OCI-LY7 (cell line): ENCODE results near the gene NXPE1. TPM values are rescaled to one million over a fixed set of nuclear protein-coding genes. Genes with fewer than 3 reads are reported as not detected.

ENCODE experiments used
- BruUV-seq: library from RNA; stranded (reverse); fragments of 400-500 nt; replicated peaks from 2 replicates; lab custom pipeline; 2021; lab: Mats Ljungman, UMichigan
- CTCF ChIA-PET: fragments of 300-600 bp; sonication (Branson Sonifier 250); formaldehyde crosslinking; loops from one replicate; lab custom pipeline; 2022; ENCODE audit warnings: antibody characterized with exemption; ENCODE audit not compliant: unreplicated experiment; lab: Charles Lee
- POLR2A ChIA-PET: fragments of 300-600 bp; sonication (Branson Sonifier 250); formaldehyde crosslinking; loops from one replicate; lab custom pipeline; 2022; ENCODE audit warnings: antibody characterized with exemption; lab: Charles Lee
- DNase-seq: peaks from one replicate; pipeline ENCODE4 v3.0.0-alpha.2; 2015; ENCODE audit warnings: low spot score
- H2AFZ ChIP-seq: fragments of 200-600 bp; sonication (generic), shearing (Covaris generic); 2 replicates; pipeline ENCODE4 v1.6.1; 2014; ENCODE audit warnings: mild to moderate bottlenecking, antibody characterized with exemption, low read length, moderate library complexity
- H3K27ac ChIP-seq: fragments of 200-600 bp; sonication (generic); 2 replicates; pipeline ENCODE4 v1.5.1; 2014; ENCODE audit warnings: mixed run types, low read depth, mild to moderate bottlenecking, moderate library complexity, low read length, inconsistent platforms; ENCODE audit not compliant: poor library complexity, severe bottlenecking
- H3K36me3 ChIP-seq: fragments of 200-600 bp; sonication (generic); 2 replicates; pipeline ENCODE4 v1.6.1; 2014; ENCODE audit warnings: mild to moderate bottlenecking, antibody characterized with exemption, low read length, moderate library complexity, mixed read lengths; ENCODE audit not compliant: insufficient read depth
- H3K4me1 ChIP-seq: fragments of 200-600 bp; sonication (generic); 2 replicates; pipeline ENCODE4 v1.5.1; 2014; ENCODE audit warnings: mild to moderate bottlenecking, low read length; ENCODE audit not compliant: insufficient read depth, poor library complexity, severe bottlenecking
- H3K4me2 ChIP-seq: fragments of 200-600 bp; sonication (generic); 2 replicates; pipeline ENCODE4 v1.6.1; 2014; ENCODE audit warnings: mild to moderate bottlenecking, low read length
- H3K4me3 ChIP-seq: fragments of 200-600 bp; sonication (generic); 2 replicates; pipeline ENCODE4 v1.5.1; 2014; ENCODE audit warnings: mild to moderate bottlenecking, low read depth, low read length; ENCODE audit not compliant: poor library complexity, severe bottlenecking
- H3K79me2 ChIP-seq: fragments of 200-600 bp; sonication (generic); 2 replicates; pipeline ENCODE4 v1.6.1; 2016; ENCODE audit warnings: low read depth, mild to moderate bottlenecking, low read length, moderate library complexity, mixed read lengths; ENCODE audit not compliant: insufficient read depth
- H3K9me2 ChIP-seq: fragments of 200-600 bp; sonication (generic); 2 replicates; pipeline ENCODE4 v1.6.1; 2016; ENCODE audit warnings: mild to moderate bottlenecking, low read length, mixed read lengths; ENCODE audit not compliant: insufficient read depth
- H3K9me3 ChIP-seq: fragments of 200-600 bp; sonication (generic); 2 replicates; pipeline ENCODE4 v1.6.1; 2014; ENCODE audit warnings: mild to moderate bottlenecking, mixed run types, low read length, mixed read lengths
- H4K20me1 ChIP-seq: fragments of 200-600 bp; sonication (generic); 2 replicates; pipeline ENCODE4 v1.6.1; 2014; ENCODE audit warnings: mild to moderate bottlenecking, antibody characterized with exemption, low read length, moderate library complexity, mixed read lengths; ENCODE audit not compliant: insufficient read depth
- CTCF ChIP-seq: fragments of 200-600 bp; sonication (generic); conservative IDR thresholded peaks from 2 replicates; pipeline ENCODE4 v1.5.1; 2014; ENCODE audit warnings: mild to moderate bottlenecking, antibody characterized with exemption, low read length, moderate library complexity, mixed read lengths
- EZH2phosphoT487 ChIP-seq: fragments of 200-600 bp; sonication (generic); IDR thresholded peaks from 2 replicates; pipeline ENCODE4 v1.6.1; 2018; ENCODE audit warnings: low read depth, borderline replicate concordance, mild to moderate bottlenecking, mixed run types, antibody characterized with exemption, low read length, moderate library complexity, mixed read lengths
- intact Hi-C: fragments of 100-400 bp; cut with micrococcal nuclease; formaldehyde crosslinking; loops from one replicate; pipeline ENCODE4 v1.10.0; 2022; ENCODE audit not compliant: unreplicated experiment
- total RNA-seq, 2 experiments: library from RNA; depleted of rRNA in 1 of 2; stranded (reverse); fragments of >200 nt in 1 of 2; shearing (Covaris generic) in 1 of 2; gene quantifications; 2 replicates each; pipeline ENCODE4 v1.2.3, GENCODE V29; 2014 to 2022

The NXPE1 gene
- total RNA-seq, 2 experiments from 2014 or later = not detected

DNA sequence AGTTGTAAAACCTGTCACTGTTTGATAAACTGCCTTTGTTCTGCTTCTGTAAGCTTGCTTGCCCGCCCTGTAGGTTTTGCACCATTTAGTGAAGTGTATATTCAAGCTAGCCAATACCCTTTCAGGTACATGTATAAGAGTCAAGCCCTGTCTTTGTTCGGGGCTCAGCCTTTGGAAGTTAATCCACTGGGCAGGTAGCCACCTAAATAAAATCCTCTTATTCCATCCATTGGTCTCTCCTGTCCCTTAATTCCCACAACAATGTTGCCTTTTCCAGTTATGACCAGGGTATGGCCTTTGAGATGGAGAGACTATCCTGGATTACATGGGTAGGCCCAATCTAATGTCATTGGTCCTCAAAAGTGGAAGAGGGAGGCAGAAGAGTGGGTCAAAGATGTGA lies 34.0 kb downstream of the NXPE1 start:
- TF ChIP-seq EZH2phosphoT487 (no peak), CTCF (no peak)
- BruUV-seq = no TSS peak
- Histone ChIP-seq H3K4me1 (no peaks in the 10 kb centered on the region), H3K36me3 (no peaks in the 10 kb centered on the region), H3K79me2 (no peaks in the 10 kb centered on the region), H3K9me3 (no peaks in the 10 kb centered on the region), H4K20me1 (no peaks in the 10 kb centered on the region), H3K27ac (no peak overlapping the region), H3K4me3 (no peak overlapping the region), H2AFZ (no peak overlapping the region), H3K4me2 (no peak overlapping the region), H3K9me2 (no peaks in the 10 kb centered on the region)
- ChIA-PET CTCF (no interaction called here), POLR2A (no interaction called here)
- intact Hi-C loops = no loop called here
- DNase-seq = no peak

DNA sequence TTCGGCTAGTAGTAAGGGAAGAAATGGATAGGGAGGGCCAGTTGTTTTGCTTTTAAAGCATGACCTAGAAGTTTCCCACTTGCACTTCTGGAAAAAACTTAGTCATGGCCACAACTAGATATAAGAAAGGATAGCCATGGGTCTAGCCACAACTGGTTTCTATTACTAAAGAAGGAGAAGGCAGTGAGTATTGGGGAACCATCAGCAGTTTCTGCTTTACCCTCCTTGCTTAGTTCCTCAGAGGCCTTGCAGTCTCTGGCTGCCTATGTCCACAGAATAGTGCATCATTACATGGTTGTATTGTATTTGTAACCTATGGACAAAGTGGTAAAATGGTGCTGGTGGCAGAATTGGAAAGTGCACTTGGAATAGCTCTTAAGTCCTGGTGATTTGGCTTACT lies 35.6 kb downstream of the NXPE1 start:
- H3K9me2 ChIP-seq = no peaks in the 10 kb centered on the region
- H2AFZ ChIP-seq = no peak overlapping the region
- H3K79me2 ChIP-seq = no peaks in the 10 kb centered on the region
- H3K4me1 ChIP-seq = no peaks in the 10 kb centered on the region
- no peak overlapping the region for H3K4me2 ChIP-seq
- H3K27ac ChIP-seq = no peak overlapping the region
- no peak for DNase-seq
- no peaks in the 10 kb centered on the region for H4K20me1 ChIP-seq
- no peaks in the 10 kb centered on the region for H3K36me3 ChIP-seq
- H3K4me3 ChIP-seq = no peak overlapping the region
- TF ChIP-seq CTCF = no peak
- no peak for TF ChIP-seq EZH2phosphoT487
- CTCF ChIA-PET = no interaction called here
- intact Hi-C loops = no loop called here
- POLR2A ChIA-PET = no interaction called here
- no TSS peak for BruUV-seq
- no peaks in the 10 kb centered on the region for H3K9me3 ChIP-seq

DNA sequence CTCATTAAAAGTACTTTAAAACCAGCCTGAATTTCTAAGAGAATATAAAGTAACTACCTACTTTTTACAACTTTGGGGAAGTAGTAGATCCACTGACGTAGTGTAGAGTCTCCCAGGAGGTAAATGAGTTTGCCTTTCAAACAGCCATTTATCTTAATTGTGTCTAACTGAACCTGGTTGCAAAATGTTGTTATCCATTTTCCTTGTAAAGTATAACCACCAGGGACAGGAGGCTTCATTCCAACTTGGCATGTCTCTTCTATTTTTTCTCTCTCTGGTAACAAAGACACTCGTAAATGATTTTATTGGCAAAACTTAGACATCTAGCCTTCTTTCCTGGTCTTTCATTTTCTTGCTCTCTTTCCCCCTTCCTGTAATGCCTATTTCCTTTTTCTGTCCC lies 36.9 kb downstream of the NXPE1 start:
- H3K4me1 ChIP-seq = no peaks in the 10 kb centered on the region
- H3K4me2 ChIP-seq = no peak overlapping the region
- no peaks in the 10 kb centered on the region for H4K20me1 ChIP-seq
- BruUV-seq = no TSS peak
- no peaks in the 10 kb centered on the region for H3K9me3 ChIP-seq
- no peak overlapping the region for H3K27ac ChIP-seq
- CTCF ChIA-PET = no interaction called here
- intact Hi-C loops = no loop called here
- no peak overlapping the region for H2AFZ ChIP-seq
- DNase-seq = no peak
- POLR2A ChIA-PET = no interaction called here
- no peak overlapping the region for H3K4me3 ChIP-seq
- TF ChIP-seq EZH2phosphoT487 (no peak), CTCF (no peak)
- no peaks in the 10 kb centered on the region for H3K36me3 ChIP-seq
- no peaks in the 10 kb centered on the region for H3K79me2 ChIP-seq
- H3K9me2 ChIP-seq = no peaks in the 10 kb centered on the region
